Renal cortical epithelial cell (primary cell): ENCODE measurements around the gene CHIT1. TPM values are rescaled to one million over a fixed set of nuclear protein-coding genes. Genes with fewer than 3 reads are reported as not detected.

Experiments used
- DNase-seq: peaks from one replicate; pipeline ENCODE4 v3.0.0-alpha.2; 2011; ENCODE audit warnings: low read depth
- total RNA-seq: library from RNA; depleted of rRNA; stranded (reverse); fragments of >200 nt; gene quantifications from 2 replicates; pipeline ENCODE4 v1.2.3, GENCODE V29; 2014

Gene CHIT1
- total RNA-seq, 1 donor from 2014 or later: under 0.01 TPM

DNA sequence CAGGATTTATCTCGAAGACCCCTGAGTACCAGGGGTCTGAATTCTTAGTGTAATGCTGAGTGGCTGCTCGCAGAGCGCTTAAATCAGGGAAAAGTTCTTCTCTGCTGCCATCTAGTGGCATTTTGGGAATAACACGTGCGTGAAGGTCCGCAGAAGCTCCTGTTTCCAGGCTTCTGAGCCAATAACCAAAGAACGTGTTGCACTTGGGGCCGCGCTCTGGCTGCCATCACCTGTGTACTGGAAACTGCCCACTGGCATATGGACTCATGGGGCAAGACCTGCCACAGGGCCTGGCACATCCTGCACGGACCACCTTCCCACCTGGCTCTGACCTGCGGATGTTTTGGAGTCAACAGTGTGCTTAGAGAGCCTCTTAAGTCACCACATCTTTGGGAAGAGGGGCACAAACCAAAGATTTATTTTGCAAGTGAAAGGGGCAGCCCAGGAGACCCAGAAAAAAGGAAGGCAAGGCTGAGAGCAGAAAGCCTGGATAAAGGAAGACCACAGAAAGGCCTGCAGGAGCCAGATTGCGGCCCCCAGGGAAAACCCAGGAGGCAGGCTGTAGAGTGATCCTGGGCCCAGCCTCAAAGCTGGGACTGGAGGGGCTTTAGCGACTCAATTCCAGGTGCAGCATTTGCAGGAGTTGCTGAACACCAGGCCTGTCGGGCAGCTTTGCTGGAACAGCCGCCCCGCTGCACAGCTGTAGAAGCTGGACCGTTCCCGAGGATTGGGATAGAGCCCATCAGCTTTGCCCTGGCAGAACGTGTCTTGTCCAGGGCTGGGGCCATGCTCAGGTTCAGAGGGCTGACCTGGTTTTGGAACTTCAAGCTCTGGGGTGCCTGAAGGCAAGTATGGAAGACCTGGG lies 13.0 kb downstream of the CHIT1 start:
- DNase-seq: peak; percentile 64

DNA sequence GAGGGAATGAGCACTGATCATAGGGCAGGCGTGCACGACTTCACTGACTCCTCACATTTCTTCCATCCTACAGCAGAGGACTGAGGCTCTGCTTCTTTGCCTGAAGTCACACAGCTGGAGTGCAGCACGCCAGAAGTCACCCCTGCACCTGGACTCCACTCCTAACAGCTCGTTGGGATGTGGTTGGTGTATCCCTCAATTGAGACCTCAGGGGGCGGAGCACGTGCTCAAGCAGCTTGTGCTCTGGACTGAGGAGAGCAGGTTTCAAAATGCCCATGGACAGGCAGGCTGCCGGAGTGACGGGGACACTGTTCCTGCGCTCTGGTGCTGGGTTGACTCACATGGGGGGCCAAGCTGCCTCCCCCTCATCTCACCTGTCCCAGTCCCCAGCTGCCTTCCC lies 13.9 kb downstream of the CHIT1 start:
- DNase-seq: no peak

GRCh38 chr1:203214871-203215270 lies 14.6 kb downstream of the CHIT1 start:
- no peak for DNase-seq

- DNase-seq: no peak
These were observed 16.3 kb downstream of the CHIT1 start for GRCh38 chr1:203213126-203213525.

DNA sequence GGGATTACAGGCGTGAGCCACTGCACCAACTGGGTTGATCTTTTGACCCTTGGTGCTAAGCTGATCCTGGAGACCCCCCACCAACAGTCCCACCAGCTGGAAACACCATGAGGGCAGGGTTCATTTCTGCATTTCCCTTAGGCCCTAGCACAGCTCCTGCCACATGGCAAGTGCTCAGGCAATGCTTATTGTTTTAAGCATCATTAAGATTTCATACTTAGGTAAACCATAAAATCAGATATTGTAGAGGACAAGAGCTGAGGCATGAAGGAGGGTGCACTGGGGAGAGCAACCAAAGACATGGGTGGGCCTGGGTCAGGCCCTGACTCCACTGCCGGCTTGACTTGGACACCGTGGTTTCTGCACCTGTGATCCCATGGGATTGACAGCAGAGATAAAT lies 17.7 kb downstream of the CHIT1 start:
- DNase-seq: no peak

GRCh38 chr1:203210988-203211387 lies 18.5 kb downstream of the CHIT1 start:
- no peak for DNase-seq

- DNase-seq: no peak
These were observed 19.1 kb downstream of the CHIT1 start for GRCh38 chr1:203210350-203210749.

- no peak for DNase-seq
These were observed 21.3 kb downstream of the CHIT1 start for GRCh38 chr1:203208181-203208580.

- DNase-seq: no peak
These were observed 21.7 kb downstream of the CHIT1 start for GRCh38 chr1:203207751-203208150.

DNA sequence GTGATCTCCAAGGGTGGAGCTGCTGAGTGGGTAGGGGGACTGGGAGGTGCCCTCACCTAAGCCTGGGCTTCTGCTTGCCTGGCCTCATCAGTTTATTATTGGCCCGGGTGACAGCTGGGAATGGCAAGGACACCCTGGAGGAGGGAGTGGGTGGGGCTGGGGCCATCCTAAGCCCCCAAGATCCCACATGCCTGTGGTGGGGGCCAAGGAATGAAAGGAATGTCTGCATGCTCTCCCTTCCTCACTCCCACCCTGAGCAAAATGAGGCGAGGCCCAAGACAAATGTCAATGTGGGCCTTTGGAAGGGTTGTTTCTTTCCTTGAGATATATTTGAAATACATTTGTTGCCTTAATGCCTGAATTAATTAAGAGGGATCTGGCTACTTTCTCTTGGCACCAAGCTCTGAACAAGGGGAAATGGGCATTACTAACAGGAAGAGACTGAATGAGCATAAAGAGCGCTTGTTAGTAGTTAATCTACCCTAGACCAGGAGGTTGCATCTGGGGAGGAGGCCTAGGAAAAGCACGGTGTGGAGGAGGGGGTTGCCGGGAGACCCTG lies 23.3 kb downstream of the CHIT1 start:
- no peak for DNase-seq

GRCh38 chr1:203204756-203205155 lies 24.7 kb downstream of the CHIT1 start:
- DNase-seq: no peak

GRCh38 chr1:203202431-203203245 lies 26.8 kb downstream of the CHIT1 start:
- DNase-seq: peak; percentile 81

DNA sequence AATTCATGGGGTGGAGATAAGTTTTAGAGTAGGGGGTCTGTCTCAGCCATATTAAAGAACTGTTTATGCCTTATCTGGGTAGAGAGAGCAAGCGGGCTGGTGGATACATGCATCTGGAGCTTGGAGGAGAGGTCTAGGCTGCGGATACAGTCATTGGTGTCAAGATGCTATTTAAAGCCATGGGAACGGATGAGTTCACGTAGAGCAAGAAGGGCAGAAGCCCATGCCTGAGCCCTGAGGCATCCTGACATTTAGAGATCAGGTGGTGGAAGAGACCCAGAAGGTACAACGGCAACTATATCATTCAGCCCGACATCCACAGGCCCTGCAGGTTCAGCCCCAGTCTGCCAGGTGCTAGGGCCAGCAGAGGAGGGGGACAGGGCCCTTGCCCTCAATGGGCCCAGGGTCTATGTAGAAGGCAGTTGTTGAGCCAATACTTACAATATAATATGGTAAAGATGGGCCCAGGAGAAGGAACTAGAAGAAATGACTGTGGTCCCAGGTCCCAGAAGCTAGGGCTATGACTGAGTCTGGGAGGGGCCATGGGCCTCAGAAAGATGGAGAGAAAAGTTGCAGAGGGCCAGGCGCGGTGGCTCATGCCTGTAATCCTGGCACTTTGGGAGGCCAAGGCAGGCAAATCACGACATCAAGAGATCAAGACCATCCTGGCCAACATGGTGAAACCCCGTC lies 27.8 kb downstream of the CHIT1 start:
- no peak for DNase-seq

DNA sequence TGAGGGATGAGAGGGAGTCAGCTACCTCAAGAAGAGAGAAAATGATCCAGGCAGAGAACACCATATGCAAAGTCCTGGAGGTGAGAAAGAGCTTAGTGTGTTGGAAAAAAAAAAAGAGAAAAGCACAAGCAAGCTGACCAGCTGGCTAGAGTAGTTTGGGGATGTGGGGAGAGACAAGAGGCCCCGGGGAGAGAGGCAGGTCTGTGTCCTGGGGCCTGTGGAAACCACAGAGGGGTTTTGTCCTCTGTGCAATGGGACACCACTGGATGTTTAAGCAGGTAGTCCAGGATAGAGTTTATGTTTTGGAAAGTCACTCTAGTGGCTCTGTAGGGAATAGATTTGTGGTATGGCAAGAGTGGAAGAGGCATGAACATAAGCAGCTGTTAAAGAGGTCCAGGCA lies 28.6 kb downstream of the CHIT1 start:
- no peak for DNase-seq

DNA sequence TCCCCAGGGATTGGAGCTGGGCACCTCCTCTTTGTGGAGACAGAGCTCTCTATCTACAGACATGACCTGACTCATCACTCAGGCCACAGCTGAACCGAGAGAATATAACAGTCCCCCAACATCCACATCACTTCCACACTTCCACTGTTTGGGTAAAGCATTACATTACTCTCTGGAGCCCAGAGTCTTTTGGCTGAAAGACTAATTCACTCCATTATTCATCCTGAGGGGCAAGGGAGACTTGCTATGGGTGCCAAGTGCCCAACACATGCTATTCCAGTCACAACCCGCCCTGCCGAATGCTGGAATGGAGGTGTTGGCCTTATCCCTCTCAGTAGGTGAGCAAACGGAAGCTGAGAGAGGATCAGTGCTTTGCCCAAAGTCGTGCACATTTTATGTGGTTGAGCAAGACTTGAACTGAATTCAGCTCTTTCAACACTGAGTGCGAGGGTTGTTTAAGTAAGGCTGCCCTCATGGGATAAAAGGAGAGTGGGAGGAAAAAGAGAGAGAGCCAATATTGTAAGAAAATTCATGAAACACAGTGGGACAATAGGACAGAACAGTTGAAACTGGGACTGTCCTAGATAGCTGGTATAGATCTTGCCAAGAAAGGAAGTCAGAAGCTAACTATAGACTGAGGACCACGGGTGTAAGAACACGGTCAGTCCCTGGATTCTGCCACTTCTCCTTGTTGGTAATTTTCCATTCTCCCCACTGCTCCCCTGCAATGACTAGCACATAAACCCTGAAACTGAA lies 29.5 kb downstream of the CHIT1 start:
- peak; percentile 22 for DNase-seq

- DNase-seq: no peak
These were observed 30.0 kb downstream of the CHIT1 start for GRCh38 chr1:203199481-203199815.

DNA sequence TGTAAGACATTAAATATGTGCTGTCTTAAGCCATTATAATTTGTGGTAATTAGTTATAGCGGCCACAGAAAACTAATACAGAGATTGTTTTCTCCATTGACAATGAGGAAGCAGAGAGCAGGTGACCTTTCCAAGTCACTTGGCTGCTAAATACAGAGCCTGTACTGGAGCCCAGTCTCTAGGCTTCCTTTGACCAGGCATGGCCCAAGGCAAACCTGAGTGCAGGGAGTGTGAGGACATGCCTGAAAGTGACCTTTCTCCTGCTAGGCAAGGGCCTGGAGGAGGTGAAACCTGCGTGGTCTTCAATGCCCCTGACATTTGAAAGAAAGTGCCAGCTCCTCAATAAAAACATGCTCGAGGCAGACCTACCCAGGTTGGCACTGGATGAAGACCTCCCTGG lies 30.5 kb downstream of the CHIT1 start:
- DNase-seq: no peak

DNA sequence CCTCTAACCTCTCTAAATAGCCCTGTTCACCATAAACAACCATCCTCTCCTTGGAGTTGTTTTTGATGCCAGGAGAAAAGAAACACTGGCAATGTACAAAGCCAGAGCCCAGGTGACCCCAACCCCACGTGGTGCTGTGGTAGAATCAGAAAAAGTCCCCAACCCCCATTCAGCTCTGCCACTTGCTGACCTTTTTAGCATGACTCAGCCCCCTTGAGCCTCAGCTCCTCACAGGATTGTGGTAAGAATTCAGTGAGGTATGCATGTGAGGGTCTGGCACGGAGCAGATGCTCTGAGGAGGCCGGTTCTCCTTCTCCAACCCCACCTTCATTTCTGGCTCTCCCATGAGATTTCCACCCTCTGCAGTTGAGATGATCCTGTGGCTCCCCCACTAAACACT lies 31.8 kb downstream of the CHIT1 start:
- DNase-seq: peak; percentile 94

DNA sequence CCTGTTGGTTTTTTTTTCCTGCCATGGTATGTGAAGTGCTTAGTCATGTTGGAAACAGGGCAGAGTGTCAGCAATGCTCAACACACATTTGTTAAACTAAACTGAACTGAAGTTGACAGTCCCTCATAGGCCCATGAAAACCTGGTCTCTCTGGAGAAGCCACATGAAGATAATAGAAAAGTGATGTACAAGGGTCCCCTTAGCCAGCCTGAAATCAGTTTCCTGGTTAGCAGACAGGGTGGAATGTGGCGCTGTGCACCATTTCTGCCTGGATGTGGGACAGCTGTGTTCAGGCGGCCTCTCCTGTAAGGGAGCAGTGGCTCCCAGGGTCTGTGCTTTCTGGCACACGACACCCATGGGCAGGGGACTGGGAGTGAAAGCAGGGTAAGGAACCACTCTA lies 33.1 kb downstream of the CHIT1 start:
- DNase-seq: peak; percentile 12

DNA sequence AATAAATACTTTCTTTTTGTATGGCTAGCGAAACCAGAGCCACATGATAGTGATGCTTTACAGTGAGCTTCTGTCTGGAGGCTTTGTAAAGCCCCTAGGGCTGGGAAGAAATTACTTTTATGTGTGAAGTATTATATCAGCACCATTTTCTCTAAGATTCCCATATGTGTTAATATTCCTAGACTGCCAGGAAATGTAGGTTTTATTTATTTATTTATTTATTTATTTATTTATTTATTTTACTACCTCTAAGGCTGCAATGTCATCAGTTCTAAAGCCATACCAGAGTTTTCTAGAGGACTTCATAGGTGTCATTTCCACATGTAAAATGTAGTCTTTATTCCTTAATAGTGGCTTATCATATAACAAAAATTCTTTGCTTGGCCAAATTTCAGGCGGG lies 38.5 kb downstream of the CHIT1 start:
- DNase-seq: no peak

GRCh38 chr1:203189951-203190352 lies 39.5 kb downstream of the CHIT1 start:
- DNase-seq: no peak
